Measurements from ENCODE around the gene LRFN5. TPM values are rescaled to one million over a fixed set of nuclear protein-coding genes. Genes with fewer than 3 reads are reported as not detected.
"Not testable (repeated sequence)": the region's sequence is repeated elsewhere in the genome, so short reads cannot be mapped to it uniquely, and the experiment has no call there.

Gene LRFN5
- total and polyA plus RNA-seq, 2 donors (not counting 1 experiment from before 2014, with no cell fraction given) = 0.14 to 3.6 TPM

GRCh38 chr14:41743140-41743539 lies 136.5 kb downstream of the LRFN5 start:
- TF ChIP-seq EZH2 (IDR thresholded peaks at IDR 0.05; ENCODE audit: low read length, missing control alignments) (no peak), CTCF (conservative IDR thresholded peaks at IDR 0.05 in 1 of 2, IDR thresholded peaks at IDR 0.05 in 1 of 2; ENCODE audit: low read depth in 1 of 2, low read length in 2 of 2) (no peak)
- Histone ChIP-seq H3K27me3 (ENCODE audit: control insufficient read depth, insufficient read depth, low read length) (no peaks in the 10 kb centered on the region), H3K4me2 (ENCODE audit: extremely low read depth, insufficient read depth, low read length) (no peak overlapping the region), H3K79me2 (ENCODE audit: control insufficient read depth, insufficient read depth, low read length) (no peaks in the 10 kb centered on the region), H2AFZ (ENCODE audit: low read length) (no peak overlapping the region), H3K4me3 (replicated peaks in 1 of 4; ENCODE audit: control extremely low read depth in 1 of 4, insufficient read depth in 1 of 4, low read depth in 3 of 4, low read length in 4 of 4) (no peak overlapping the region), H3K9ac (ENCODE audit: insufficient read depth, low read length) (no peak overlapping the region), H3K36me3 (ENCODE audit: control insufficient read depth, insufficient read depth, low read length) (no peaks in the 10 kb centered on the region), H3K9me3 (ENCODE audit: control insufficient read depth, insufficient read depth, low read depth, low read length) (no peaks in the 10 kb centered on the region), H4K20me1 (ENCODE audit: control insufficient read depth, extremely low read depth, insufficient read depth, low read length) (no peaks in the 10 kb centered on the region), H3K27ac (ENCODE audit: insufficient read depth, low read length) (no peak overlapping the region), H3K4me1 (ENCODE audit: control insufficient read depth, extremely low read depth, insufficient read depth, low read length) (no peaks in the 10 kb centered on the region)
- DNase-seq (ENCODE audit: low read depth in 2 of 2) = no peak

GRCh38 chr14:41749429-41749828 lies 142.8 kb downstream of the LRFN5 start:
- peak overlapping the region; percentile 2 to 33 (median 21) for H3K4me3 ChIP-seq (replicated peaks in 1 of 4; ENCODE audit: control extremely low read depth in 1 of 4, insufficient read depth in 1 of 4, low read depth in 3 of 4, low read length in 4 of 4)
- peak overlapping the region; percentile 8 for H2AFZ ChIP-seq (ENCODE audit: low read length)
- TF ChIP-seq CTCF (conservative IDR thresholded peaks at IDR 0.05 in 1 of 2, IDR thresholded peaks at IDR 0.05 in 1 of 2; ENCODE audit: low read depth in 1 of 2, low read length in 2 of 2) (no peak), EZH2 (IDR thresholded peaks at IDR 0.05; ENCODE audit: low read length, missing control alignments) (no peak)
- DNase-seq (ENCODE audit: low read depth in 2 of 2) = peak; percentile 1 to 40
- no peak overlapping the region for H3K9ac ChIP-seq (ENCODE audit: insufficient read depth, low read length)
- H3K27ac ChIP-seq (ENCODE audit: insufficient read depth, low read length) = no peak overlapping the region
- H3K4me1 ChIP-seq (ENCODE audit: control insufficient read depth, extremely low read depth, insufficient read depth, low read length) = no peaks in the 10 kb centered on the region
- no peaks in the 10 kb centered on the region for H3K27me3 ChIP-seq (ENCODE audit: control insufficient read depth, insufficient read depth, low read length)
- H3K9me3 ChIP-seq (ENCODE audit: control insufficient read depth, insufficient read depth, low read depth, low read length) = no peaks in the 10 kb centered on the region
- H4K20me1 ChIP-seq (ENCODE audit: control insufficient read depth, extremely low read depth, insufficient read depth, low read length) = no peaks in the 10 kb centered on the region
- H3K4me2 ChIP-seq (ENCODE audit: extremely low read depth, insufficient read depth, low read length) = peak overlapping the region; percentile 44
- H3K36me3 ChIP-seq (ENCODE audit: control insufficient read depth, insufficient read depth, low read length) = no peaks in the 10 kb centered on the region
- no peaks in the 10 kb centered on the region for H3K79me2 ChIP-seq (ENCODE audit: control insufficient read depth, insufficient read depth, low read length)

- H3K79me2 ChIP-seq (ENCODE audit: control insufficient read depth, insufficient read depth, low read length); H3K4me1 ChIP-seq (ENCODE audit: control insufficient read depth, extremely low read depth, insufficient read depth, low read length); H3K9me3 ChIP-seq (ENCODE audit: control insufficient read depth, insufficient read depth, low read depth, low read length); H2AFZ ChIP-seq (ENCODE audit: low read length); H3K36me3 ChIP-seq (ENCODE audit: control insufficient read depth, insufficient read depth, low read length); H4K20me1 ChIP-seq (ENCODE audit: control insufficient read depth, extremely low read depth, insufficient read depth, low read length); DNase-seq (ENCODE audit: low read depth in 2 of 2); H3K4me2 ChIP-seq (ENCODE audit: extremely low read depth, insufficient read depth, low read length); H3K4me3 ChIP-seq (replicated peaks in 1 of 4; ENCODE audit: control extremely low read depth in 1 of 4, insufficient read depth in 1 of 4, low read depth in 3 of 4, low read length in 4 of 4); H3K27ac ChIP-seq (ENCODE audit: insufficient read depth, low read length); H3K9ac ChIP-seq (ENCODE audit: insufficient read depth, low read length); H3K27me3 ChIP-seq (ENCODE audit: control insufficient read depth, insufficient read depth, low read length): not testable (repeated sequence)
- TF ChIP-seq CTCF (conservative IDR thresholded peaks at IDR 0.05 in 1 of 2, IDR thresholded peaks at IDR 0.05 in 1 of 2; ENCODE audit: low read depth in 1 of 2, low read length in 2 of 2) = peak in 1 of 2 donors; percentile 15
These were observed 143.9 kb downstream of the LRFN5 start for GRCh38 chr14:41750575-41750974.
